ENCODE data around the gene PROZ. TPM values are rescaled to one million over a fixed set of nuclear protein-coding genes. Genes with fewer than 3 reads are reported as not detected.

The PROZ gene
- total RNA-seq, 4 donors from 2014 or later: not detected

GRCh38 chr13:113178070-113178895, 19.8 kb downstream of the PROZ start:
- Histone ChIP-seq H3K4me1 (no peaks in the 10 kb centered on the region), H3K27me3 (no peaks in the 10 kb centered on the region), H3K27ac (no peak overlapping the region), H3K4me3 (no peak overlapping the region), H3K9me3 (no peaks in the 10 kb centered on the region), H3K36me3 (peaks cover 16 to 98% (median 22%) of the 10 kb centered on the region in 3 donors)
- DNase-seq (ENCODE audit: low spot score in 2 of 2): no peak
- TF ChIP-seq POLR2A (IDR thresholded peaks at IDR 0.05) (no peak), EP300 (IDR thresholded peaks at IDR 0.05) (no peak), CTCF (IDR thresholded peaks at IDR 0.05) (no peak)
- 66 to 70% methylated on average over 25 of the region's 25 CpGs for WGBS, 2 donors

- H3K27me3 ChIP-seq: no peaks in the 10 kb centered on the region
- no peaks in the 10 kb centered on the region for H3K4me1 ChIP-seq
- no peaks in the 10 kb centered on the region for H3K9me3 ChIP-seq
- no peak overlapping the region for H3K27ac ChIP-seq
- TF ChIP-seq EP300 (IDR thresholded peaks at IDR 0.05): no peak
- TF ChIP-seq POLR2A (IDR thresholded peaks at IDR 0.05): no peak
- no peak for TF ChIP-seq CTCF (IDR thresholded peaks at IDR 0.05)
- no peak overlapping the region for H3K4me3 ChIP-seq
- DNase-seq (ENCODE audit: low spot score in 2 of 2): no peak
- 85 to 91% methylated on average over 3 of the region's 3 CpGs for WGBS, 2 donors
- H3K36me3 ChIP-seq: peaks cover 16 to 98% (median 22%) of the 10 kb centered on the region in 3 donors
Measured at GRCh38 chr13:113178896-113179167, 20.4 kb downstream of the PROZ start.

- H3K4me1 ChIP-seq: no peaks in the 10 kb centered on the region
- H3K9me3 ChIP-seq: no peaks in the 10 kb centered on the region
- no peak overlapping the region for H3K27ac ChIP-seq
- TF ChIP-seq POLR2A (IDR thresholded peaks at IDR 0.05): no peak
- TF ChIP-seq EP300 (IDR thresholded peaks at IDR 0.05): no peak
- no peak for TF ChIP-seq CTCF (IDR thresholded peaks at IDR 0.05)
- 81 to 84% methylated on average over 27 to 28 of the region's 28 CpGs for WGBS, 2 donors
- no peak overlapping the region for H3K4me3 ChIP-seq
- peaks cover 16 to 98% (median 22%) of the 10 kb centered on the region in 3 donors for H3K36me3 ChIP-seq
- no peaks in the 10 kb centered on the region for H3K27me3 ChIP-seq
- no peak for DNase-seq (ENCODE audit: low spot score in 2 of 2)
Measured at GRCh38 chr13:113179374-113180230, 21.2 kb downstream of the PROZ start.

- no peaks in the 10 kb centered on the region for H3K27me3 ChIP-seq
- no peaks in the 10 kb centered on the region for H3K9me3 ChIP-seq
- WGBS, 2 donors: 60 to 72% methylated on average over 4 of the region's 4 CpGs
- H3K4me1 ChIP-seq: no peaks in the 10 kb centered on the region
- peaks cover 7 to 89% (median 16%) of the 10 kb centered on the region in 3 donors for H3K36me3 ChIP-seq
- no peak overlapping the region for H3K4me3 ChIP-seq
- H3K27ac ChIP-seq: no peak overlapping the region
- TF ChIP-seq POLR2A (IDR thresholded peaks at IDR 0.05) (no peak), EP300 (IDR thresholded peaks at IDR 0.05) (no peak), CTCF (IDR thresholded peaks at IDR 0.05) (no peak)
- no peak for DNase-seq (ENCODE audit: low spot score in 2 of 2)
Measured at GRCh38 chr13:113182046-113182445, 23.6 kb downstream of the PROZ start.
